HG02798 (cell line): Measurements from ENCODE around the gene DYDC1.
"Not testable (repeated sequence)": the region's sequence is repeated elsewhere in the genome, so short reads cannot be mapped to it uniquely, and the experiment has no call there.

ENCODE experiments used
- ATAC-seq: cut with Tn5 transposase; IDR thresholded peaks from one replicate; pipeline ENCODE4 v1.9.1; 2021; ENCODE audit warnings: mild to moderate bottlenecking; ENCODE audit not compliant: unreplicated experiment, poor library complexity

The DYDC1 gene

GRCh38 chr10:80350251-80350650, 6.3 kb downstream of the DYDC1 start:
- ATAC-seq, result no peak

DNA sequence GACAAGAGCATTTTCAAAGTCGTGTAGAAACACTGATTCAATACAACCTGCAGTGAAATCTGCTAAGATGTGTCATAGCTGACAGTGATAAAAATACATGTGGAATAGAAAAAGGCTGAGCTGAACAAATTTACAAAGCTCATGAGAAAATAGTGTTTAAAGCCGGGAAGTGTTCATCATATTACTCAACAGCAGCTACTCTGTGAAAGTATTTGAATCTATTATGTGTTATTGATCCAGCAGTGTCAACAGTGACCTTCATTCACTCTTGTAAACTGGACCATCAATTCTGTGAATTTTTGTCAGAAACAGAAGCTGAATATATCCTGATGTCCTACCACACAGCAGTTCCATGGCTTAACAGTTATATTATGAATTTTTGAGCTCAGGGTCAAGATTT, 11.6 kb downstream of the DYDC1 start:
- ATAC-seq, result no peak

- no peak for ATAC-seq
Observed at GRCh38 chr10:80344276-80344675, 12.3 kb downstream of the DYDC1 start.

- no peak for ATAC-seq
Observed at GRCh38 chr10:80333983-80334382, 22.6 kb downstream of the DYDC1 start.

- ATAC-seq, result no peak
Observed at GRCh38 chr10:80324891-80325364, 31.6 kb downstream of the DYDC1 start.

DNA sequence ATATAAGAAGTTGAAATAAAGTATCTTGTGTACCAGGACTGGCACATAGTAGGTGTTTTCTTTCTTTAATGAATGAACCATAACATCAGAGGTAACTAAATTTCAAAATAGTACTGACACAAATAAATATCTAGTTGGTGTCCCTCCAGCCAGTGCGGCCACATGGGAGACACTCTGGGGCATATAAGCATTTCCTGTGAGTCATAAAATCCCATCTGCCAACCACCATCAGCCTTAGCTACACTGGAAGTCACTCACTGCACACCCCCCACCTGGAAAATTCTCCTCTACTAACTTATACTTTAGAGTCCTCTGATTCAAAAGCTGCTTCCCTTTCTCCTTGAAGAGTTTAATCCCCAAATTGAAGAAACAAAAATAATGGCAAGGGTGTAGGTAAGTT, 32.5 kb downstream of the DYDC1 start:
- ATAC-seq, result no peak

DNA sequence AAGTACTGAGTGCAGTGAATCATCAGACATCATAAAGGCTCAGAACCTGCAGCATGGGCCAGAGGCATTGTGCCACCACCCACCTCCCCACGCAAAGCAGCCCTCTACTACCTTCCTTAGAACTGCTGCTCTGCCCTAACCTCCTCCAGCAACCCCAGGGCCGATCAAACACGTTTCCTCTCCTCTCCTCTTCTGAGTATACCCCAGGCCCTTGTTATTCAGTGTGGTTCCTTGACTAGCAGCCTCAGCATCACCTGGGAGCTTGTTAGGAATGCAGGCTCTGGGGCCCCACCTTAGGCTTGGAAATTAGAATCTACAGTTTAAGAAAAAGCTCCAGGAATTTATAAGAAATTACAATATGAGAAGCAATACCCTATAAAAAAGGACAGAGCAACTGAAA, 33.2 kb downstream of the DYDC1 start:
- ATAC-seq, result no peak

GRCh38 chr10:80322711-80323110, 33.8 kb downstream of the DYDC1 start:
- ATAC-seq, result no peak

- ATAC-seq, result no peak
Observed at GRCh38 chr10:80322158-80322557, 34.4 kb downstream of the DYDC1 start.

GRCh38 chr10:80321183-80321582, 35.4 kb downstream of the DYDC1 start:
- ATAC-seq, result no peak

DNA sequence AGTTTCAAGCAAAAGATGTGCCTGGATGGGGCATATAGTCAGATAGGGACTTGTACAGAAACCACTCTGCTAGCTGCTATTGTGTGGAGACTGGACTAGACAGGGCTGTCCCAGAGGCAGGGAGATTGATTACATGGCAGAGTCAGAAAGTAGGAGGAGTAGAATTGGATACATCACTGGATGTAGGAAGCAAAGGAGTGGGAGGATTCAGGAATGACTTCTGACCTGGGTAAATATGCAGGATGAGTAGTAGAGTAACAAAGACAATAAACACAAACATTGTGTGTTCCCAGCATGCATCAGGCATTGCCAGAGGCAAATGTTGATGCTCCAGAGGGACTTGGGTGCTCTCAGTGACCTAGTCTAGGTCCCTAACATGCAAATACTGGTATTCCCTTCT, 36.2 kb downstream of the DYDC1 start:
- ATAC-seq, result no peak

DNA sequence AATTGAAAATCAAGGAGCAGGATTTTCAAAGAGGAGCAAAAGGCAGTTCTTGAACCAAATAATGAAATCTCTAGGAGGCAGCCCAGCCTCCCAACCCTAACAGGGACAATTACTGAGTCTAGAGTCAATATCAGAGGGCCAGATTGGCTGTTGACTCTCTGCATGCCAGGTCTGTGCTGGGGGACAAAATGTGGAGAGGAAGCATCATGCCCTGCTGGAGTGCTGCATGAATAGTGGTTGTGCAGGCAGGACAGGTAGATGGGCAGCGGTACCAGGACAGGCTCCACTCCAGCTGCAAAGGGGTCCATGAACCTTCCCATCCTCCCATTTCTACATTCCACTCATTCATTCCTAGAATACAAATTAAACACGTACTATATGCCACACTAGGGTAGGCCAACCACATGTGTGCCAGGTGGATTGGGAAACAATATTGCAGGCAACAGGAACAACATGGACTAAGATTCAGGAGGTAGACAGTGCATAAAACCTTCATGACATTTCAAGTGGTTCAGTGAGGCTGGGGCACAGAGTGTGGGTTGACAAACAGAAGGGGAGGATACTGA, 36.7 kb downstream of the DYDC1 start:
- no peak for ATAC-seq

- ATAC-seq, result no peak
Observed at GRCh38 chr10:80319318-80319717, 37.2 kb downstream of the DYDC1 start.

- ATAC-seq, result no peak
Observed at GRCh38 chr10:80318742-80319141, 37.8 kb downstream of the DYDC1 start.

DNA sequence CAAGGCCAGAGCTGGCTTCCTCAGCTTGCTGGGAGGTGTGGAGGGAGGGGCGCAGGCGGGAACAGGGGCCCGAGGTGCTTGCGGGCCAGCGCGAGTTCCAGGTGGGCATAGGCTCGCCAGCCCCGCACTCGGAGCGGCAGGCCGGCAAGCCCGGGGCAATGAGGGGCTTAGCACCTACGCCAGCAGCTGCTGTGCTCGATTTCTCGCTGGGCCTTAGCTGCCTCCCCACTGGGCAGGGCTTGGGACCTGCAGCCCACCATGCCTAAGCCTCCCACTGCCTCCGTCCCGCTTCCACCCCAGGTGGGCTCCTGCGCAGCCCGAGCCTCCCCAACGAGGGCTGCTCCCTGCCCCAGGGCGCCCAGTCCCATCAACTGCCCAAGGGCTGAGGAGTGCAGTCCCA, 41.2 kb downstream of the DYDC1 start:
- ATAC-seq, result no peak

- ATAC-seq, result no peak
Observed at GRCh38 chr10:80313523-80313922, 43.0 kb downstream of the DYDC1 start.

- not testable (repeated sequence) for ATAC-seq
Observed at GRCh38 chr10:80305989-80306388, 50.6 kb downstream of the DYDC1 start.

GRCh38 chr10:80296942-80297341, 59.6 kb downstream of the DYDC1 start:
- ATAC-seq, result no peak

- no peak for ATAC-seq
Observed at GRCh38 chr10:80292607-80293239, 63.8 kb downstream of the DYDC1 start.

GRCh38 chr10:80290474-80291220, 65.9 kb downstream of the DYDC1 start:
- ATAC-seq, result no peak

GRCh38 chr10:80289451-80290287, 66.9 kb downstream of the DYDC1 start, which contains the start of gene MAT1A:
Gene MAT1A, minus strand, starts transcription at chr10:80289658. Its CDS starts 235 bp downstream, at chr10:80289423.
- no peak for ATAC-seq
